D721Med (cell line): ENCODE data around the gene PLEKHA5.

Experiments used
- DNase-seq: peaks from one replicate; pipeline ENCODE4 v3.0.0; 2011; ENCODE audit warnings: low spot score; ENCODE audit not compliant: insufficient read length
- FAIRE-seq: peaks from 2 replicates; lab custom pipeline; 2011; peaks lifted over from hg19 to GRCh38; lab: Jason Lieb, UNC
- TF ChIP-seq, protein P1 (sequence below): IDR thresholded peaks from 2 replicates; pipeline ENCODE4 v1.5.1; 2012; ENCODE audit warnings: mild to moderate bottlenecking, control low read depth; ENCODE audit not compliant: insufficient read depth; ENCODE audit errors: missing control alignments

The PLEKHA5 gene

DNA sequence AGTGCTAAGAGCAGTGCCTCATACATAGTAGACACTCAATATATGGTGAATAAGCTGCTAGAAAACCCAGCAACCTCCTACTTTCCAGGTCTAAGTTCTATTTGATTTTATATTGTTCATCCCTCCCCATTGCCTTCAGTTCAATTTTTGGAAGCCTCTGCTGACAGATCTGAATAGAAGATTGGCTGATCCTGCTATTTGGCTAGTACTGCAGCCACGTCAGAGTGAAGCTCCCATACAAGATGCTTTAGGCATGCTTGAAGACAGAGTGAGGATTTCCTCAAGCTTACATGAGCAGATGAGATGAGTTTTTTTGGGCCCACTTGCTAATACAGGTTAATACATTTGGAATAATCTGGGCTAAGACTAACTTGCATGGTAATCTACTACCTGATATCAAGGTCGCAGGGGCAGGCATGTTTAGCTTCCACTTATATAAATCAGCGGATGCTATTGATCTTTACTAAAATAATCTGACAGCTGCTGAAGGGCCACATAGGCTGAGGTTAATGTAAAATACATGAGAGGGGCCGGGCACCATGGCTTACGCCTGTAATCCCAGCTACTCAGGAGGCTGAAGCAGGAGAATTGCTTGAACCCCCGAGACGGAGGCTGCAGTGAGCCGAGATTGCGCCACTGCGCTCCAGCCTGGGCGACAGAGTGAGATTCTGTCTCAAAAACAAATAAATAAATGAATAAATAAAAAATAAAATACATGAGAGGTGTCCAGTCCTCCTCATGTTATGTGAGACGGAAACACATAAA is 293.8 kb downstream of the PLEKHA5 start:
- TF ChIP-seq, protein P1, sequence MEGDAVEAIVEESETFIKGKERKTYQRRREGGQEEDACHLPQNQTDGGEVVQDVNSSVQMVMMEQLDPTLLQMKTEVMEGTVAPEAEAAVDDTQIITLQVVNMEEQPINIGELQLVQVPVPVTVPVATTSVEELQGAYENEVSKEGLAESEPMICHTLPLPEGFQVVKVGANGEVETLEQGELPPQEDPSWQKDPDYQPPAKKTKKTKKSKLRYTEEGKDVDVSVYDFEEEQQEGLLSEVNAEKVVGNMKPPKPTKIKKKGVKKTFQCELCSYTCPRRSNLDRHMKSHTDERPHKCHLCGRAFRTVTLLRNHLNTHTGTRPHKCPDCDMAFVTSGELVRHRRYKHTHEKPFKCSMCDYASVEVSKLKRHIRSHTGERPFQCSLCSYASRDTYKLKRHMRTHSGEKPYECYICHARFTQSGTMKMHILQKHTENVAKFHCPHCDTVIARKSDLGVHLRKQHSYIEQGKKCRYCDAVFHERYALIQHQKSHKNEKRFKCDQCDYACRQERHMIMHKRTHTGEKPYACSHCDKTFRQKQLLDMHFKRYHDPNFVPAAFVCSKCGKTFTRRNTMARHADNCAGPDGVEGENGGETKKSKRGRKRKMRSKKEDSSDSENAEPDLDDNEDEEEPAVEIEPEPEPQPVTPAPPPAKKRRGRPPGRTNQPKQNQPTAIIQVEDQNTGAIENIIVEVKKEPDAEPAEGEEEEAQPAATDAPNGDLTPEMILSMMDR: no peak
- no peak for DNase-seq
- no peak for FAIRE-seq
